ENCODE data around the gene MX1. TPM values are rescaled to one million over a fixed set of nuclear protein-coding genes. Genes with fewer than 3 reads are reported as not detected.
"Not testable (repeated sequence)": the region's sequence is repeated elsewhere in the genome, so short reads cannot be mapped to it uniquely, and the experiment has no call there.

MX1 gene
- total RNA-seq, 1 donor from 2014 or later: 43.8 TPM

GRCh38 chr21:41407541-41408460 lies 18.2 kb upstream of the MX1 start:
- no peak for DNase-seq (ENCODE audit: low spot score)

DNA sequence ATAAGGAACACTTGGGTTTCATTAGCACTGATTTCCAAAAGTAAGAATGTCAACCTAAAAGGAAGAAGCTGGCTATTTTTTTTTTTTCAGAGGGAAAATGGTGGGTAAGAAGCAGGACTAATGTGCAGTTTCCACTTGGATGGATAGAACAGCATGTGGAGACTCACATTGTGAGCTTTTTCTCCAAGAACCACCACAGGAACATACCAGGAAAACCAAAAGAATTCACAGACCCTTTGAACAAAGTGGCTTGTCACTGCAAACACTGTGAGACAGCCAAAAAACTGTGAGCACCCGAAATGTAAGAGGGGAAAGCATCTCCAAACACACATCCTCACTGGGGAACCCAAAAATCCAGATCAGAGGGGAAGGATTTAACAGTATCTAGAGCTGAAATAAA lies 15.7 kb upstream of the MX1 start:
- no peak for DNase-seq (ENCODE audit: low spot score)

DNA sequence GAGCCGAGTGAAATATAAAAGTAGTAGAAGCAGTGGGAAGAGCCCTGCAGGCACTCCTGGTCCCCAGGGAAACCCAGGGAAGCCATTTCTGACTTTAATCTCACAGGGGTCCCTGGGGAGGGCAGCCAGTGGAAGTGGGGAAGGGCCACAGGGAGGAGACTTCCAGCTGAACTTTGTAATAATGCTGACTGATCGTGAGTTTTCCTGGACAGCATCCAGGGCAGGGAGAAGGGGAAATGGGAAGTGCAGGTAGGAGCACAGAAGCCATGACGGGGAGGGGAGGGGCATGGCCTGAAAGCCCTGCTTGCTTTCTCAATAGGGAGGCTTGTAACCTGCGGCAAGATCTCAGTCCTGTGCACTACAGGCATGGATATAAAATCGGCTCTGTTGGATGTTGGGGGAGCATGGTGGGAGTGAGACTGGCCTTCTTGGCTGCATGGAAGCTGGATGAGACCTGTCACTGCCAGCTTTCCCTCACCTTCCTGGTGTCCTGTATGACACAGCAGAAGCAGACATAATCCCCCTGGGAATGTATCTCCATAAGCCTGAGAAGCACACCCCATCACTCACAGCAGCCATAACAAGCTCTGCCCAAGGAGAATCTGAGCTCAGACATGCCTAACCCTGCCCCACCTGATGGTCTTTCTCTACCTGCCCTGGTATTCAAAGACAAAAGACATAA lies 15.1 kb upstream of the MX1 start:
- no peak for DNase-seq (ENCODE audit: low spot score)

DNA sequence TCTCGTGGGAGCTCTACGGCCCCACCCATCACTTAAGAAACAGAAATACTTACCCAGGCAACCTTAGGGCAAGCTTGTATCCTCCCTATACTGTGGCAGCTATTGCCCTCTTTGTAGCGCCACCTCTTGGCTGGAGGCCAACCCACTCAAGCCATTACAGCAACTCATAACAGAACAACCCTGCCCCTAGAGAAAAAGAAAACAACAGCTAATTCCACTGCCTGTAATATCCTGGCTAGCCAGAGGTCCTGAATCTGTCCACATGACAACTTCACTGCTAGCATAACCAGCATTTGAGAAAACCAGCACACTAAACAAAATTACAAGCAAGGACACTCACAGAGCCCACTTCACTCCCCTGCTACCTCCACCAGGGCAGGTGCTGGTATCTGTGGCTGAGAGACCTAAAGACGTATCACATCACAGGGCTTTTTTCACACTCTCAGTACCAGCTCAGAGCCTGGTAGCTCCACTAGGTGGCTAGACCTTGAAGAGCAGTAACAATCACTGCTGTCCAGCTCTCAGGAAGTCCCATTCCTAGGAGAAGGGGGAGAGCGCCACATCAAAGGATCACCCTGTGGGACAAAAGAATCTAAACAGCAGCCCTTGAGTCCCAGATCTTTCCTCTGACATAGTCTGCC lies 14.5 kb upstream of the MX1 start:
- DNase-seq (ENCODE audit: low spot score): no peak

GRCh38 chr21:41417505-41417904 lies 8.5 kb upstream of the MX1 start:
- DNase-seq (ENCODE audit: low spot score): not testable (repeated sequence)

- DNase-seq (ENCODE audit: low spot score): no peak
These were observed 7.6 kb upstream of the MX1 start for GRCh38 chr21:41418393-41418792.

DNA sequence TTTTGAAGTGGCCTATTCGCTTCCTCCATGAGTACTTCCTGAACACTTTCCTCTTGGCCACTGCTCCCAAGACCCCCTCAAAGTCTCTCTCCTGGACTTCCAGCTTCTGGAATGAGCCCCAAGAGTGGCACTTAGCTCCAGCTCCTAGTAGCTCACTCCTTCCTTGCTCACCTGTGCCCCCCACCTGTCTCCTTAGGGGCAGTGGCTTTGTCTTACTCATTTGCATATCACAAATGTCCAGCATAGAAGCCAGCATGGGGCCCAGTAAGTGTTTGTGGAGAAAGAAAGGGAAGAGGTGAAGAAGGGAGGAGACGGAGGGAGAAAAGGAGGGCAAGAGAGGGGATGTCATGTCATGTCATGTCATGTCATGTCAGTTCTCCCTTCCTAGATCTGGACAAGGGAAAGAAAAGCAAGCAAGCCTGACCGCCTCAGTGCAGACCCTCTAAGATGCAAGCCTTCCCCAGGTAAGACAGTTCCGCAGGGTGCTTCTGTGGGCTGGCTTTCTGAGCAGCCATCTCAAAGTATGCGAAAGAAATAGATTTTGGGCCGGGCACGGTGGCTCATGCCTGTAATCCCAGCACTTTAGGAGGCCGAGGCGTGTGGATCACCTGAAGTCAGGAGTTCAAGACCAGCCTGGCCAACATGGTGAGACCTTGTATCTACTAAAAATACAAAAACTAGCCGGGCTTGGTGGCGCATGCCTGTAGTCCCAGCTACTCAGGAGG lies 6.9 kb upstream of the MX1 start:
- DNase-seq (ENCODE audit: low spot score): no peak

- peak; percentile 88 for DNase-seq (ENCODE audit: low spot score)
These were observed 5.8 kb upstream of the MX1 start for GRCh38 chr21:41419921-41420862.

- DNase-seq (ENCODE audit: low spot score): not testable (repeated sequence)
These were observed 5.0 kb upstream of the MX1 start for GRCh38 chr21:41420998-41421397.

DNA sequence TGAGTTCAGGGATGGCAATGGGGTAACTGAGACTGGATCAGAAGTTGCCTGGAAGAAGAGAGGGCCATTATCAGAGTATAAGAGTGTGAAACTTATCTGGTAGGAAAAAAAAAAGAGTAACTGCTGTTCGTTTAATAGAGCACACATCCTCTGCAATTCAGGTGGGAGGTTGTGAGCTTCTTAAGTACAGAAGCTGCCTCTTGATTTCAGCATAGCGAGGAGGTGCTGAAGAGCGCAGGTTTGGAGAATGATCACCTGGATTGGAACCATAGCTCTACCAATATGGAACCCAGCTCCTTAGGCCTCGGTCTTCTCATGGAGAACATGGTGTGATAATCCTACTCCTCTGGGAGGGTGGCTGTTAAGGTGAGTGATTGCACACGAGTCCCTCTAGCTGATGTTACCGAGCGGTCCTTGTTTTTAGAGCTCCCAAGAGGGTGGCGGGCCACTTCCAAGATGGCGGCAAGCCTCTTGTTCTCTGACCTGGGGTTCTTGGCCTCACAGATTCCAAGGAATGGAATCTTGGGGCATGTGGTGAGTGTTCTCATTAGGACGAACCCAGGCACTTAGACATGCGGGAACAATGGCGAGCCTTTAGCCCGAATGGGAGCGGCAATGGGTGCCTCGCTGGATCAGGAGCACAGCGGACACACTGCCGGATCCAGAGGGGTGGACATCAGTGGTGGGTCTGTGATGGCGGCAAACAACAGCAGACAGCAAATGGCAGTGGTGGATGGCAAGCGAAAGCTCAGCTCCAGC lies 3.3 kb upstream of the MX1 start:
- no peak for DNase-seq (ENCODE audit: low spot score)

- not testable (repeated sequence) for DNase-seq (ENCODE audit: low spot score)
These were observed 2.8 kb upstream of the MX1 start for GRCh38 chr21:41423305-41423636.

GRCh38 chr21:41425588-41425953 lies 468 bp upstream of the MX1 start:
- no peak for DNase-seq (ENCODE audit: low spot score)

DNA sequence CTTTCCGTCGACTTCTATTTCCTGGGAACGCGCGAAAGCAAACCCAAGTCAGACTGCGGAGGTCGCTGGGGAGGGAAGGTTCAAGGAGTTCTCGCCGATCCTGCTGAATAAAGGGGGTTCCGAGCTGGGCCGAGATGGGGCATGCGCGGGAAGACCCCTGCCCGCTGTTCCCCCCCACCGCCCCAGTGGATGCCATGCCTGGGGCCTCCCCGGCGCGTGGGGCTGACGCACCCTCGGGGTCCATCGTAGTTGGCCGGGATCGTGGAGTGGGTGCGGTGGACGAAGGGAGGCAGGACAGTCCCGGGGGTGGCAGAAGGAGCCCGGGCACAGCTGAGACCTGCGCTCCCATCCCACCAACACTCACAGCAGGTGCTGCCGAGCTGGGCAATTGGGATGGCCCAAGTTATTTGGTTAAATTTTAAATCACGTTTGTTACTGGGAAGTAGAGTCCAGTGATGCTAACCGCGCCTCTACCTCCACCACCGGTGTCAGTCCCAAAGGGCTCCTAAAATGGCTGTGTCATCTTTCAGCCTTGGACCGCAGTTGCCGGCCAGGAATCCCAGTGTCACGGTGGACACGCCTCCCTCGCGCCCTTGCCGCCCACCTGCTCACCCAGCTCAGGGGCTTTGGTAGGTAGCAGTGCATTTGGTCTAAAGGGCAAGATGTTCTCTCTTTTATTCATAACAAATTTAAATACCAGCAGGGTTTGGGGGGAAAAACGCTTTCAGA lies 801 bp downstream of the MX1 start:
- DNase-seq (ENCODE audit: low spot score): no peak

DNA sequence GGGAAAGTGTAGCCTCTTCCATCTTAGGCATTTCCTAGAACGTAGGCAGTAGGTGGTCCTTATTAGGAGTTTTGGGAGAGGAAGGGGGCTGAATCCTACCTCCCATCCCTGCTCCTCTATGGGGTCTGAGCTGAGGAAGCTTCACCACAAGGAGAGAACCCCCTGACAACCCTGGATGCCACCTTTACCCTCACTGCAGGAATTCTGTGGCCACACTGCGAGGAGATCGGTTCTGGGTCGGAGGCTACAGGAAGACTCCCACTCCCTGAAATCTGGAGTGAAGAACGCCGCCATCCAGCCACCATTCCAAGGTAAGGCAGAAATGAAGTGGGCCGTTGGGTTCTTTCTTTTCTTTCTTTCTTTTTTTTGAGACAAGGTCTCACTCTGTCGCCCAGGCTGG lies 1.5 kb downstream of the MX1 start:
- no peak for DNase-seq (ENCODE audit: low spot score)

- no peak for DNase-seq (ENCODE audit: low spot score)
These were observed 2.3 kb downstream of the MX1 start for GRCh38 chr21:41428311-41428710.

- DNase-seq (ENCODE audit: low spot score): no peak
These were observed 2.8 kb downstream of the MX1 start for GRCh38 chr21:41428847-41429246.

DNA sequence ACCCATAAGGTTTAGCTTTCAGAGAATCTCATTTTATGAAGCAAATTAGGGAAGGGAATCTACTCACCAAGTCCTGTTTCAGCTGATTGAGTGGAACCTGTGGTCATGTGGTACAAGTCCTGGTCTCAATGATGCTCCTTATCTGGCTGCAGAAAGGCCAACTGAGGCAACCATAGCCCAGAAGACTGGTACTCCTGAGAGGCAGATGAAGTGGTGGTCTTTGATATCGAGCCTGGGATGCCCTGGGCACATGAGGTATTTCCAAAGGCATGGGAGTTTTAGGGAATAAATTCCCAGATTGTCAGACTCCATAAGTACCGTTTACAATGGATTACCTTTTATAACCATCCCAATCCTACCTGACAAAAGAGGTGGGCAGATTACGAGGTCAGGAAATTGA lies 3.3 kb downstream of the MX1 start:
- DNase-seq (ENCODE audit: low spot score): no peak

DNA sequence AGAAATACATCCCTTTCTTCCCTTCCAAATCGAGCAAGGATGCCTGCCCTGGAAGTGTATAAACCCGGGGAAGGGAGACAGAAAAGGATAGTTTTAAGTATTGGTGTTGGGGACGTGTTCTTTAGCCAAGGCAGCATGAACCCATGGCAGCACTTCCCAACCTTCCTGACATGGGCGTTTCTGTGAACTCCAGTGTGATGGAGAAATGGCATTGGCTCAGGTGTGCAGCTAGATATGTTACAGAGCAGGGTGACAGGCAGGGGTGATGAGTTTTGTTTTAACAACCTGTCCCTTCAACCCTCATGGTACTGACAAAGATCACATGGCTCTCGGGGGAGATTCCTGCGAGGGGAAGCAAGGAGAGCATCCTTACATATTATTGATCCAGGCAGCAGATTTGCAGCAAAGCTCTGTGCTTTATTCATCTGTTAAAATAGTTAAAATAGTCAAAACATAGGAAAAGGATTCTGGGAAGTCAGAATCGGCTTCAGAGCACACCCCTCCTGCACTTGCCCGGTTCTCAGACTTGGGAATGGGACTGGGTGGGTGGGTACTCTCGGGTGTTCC lies 4.0 kb downstream of the MX1 start:
- no peak for DNase-seq (ENCODE audit: low spot score)

Data from ureter (tissue), 1 donor.